ENCODE measurements around the gene WNT7B.
A peak's percentile ranks its signal among the peaks of the same experiment; 100 is the strongest.

The WNT7B gene

GRCh38 chr22:45953178-45953577 is 23.8 kb downstream of the WNT7B start:
- DNase-seq (ENCODE audit: low read depth) = no peak

- DNase-seq (ENCODE audit: low read depth) = no peak
Measured at GRCh38 chr22:45952553-45952952, 24.4 kb downstream of the WNT7B start.

- no peak for DNase-seq (ENCODE audit: low read depth)
Measured at GRCh38 chr22:45952151-45952550, 24.8 kb downstream of the WNT7B start.

GRCh38 chr22:45949891-45950290 is 27.1 kb downstream of the WNT7B start:
- DNase-seq (ENCODE audit: low read depth) = no peak

- DNase-seq (ENCODE audit: low read depth) = no peak
Measured at GRCh38 chr22:45949258-45949870, 27.6 kb downstream of the WNT7B start.

GRCh38 chr22:45948081-45948648 is 28.8 kb downstream of the WNT7B start:
- no peak for DNase-seq (ENCODE audit: low read depth)

- no peak for DNase-seq (ENCODE audit: low read depth)
Measured at GRCh38 chr22:45946805-45947600, 30.0 kb downstream of the WNT7B start.

GRCh38 chr22:45945621-45946106 is 31.3 kb downstream of the WNT7B start:
- no peak for DNase-seq (ENCODE audit: low read depth)

- DNase-seq (ENCODE audit: low read depth) = no peak
Measured at GRCh38 chr22:45942787-45943493, 34.0 kb downstream of the WNT7B start.

GRCh38 chr22:45942344-45942743 is 34.6 kb downstream of the WNT7B start:
- no peak for DNase-seq (ENCODE audit: low read depth)

GRCh38 chr22:45938913-45939312 is 38.0 kb downstream of the WNT7B start:
- no peak for DNase-seq (ENCODE audit: low read depth)

- no peak for DNase-seq (ENCODE audit: low read depth)
Measured at GRCh38 chr22:45937960-45938359, 39.0 kb downstream of the WNT7B start.

- no peak for DNase-seq (ENCODE audit: low read depth)
Measured at GRCh38 chr22:45935573-45935972, 41.4 kb downstream of the WNT7B start.

- DNase-seq (ENCODE audit: low read depth) = peak; percentile 42
Measured at GRCh38 chr22:45934659-45935341, 42.2 kb downstream of the WNT7B start.

GRCh38 chr22:45934168-45934564 is 42.8 kb downstream of the WNT7B start:
- DNase-seq (ENCODE audit: low read depth) = no peak

GRCh38 chr22:45933506-45934167 is 43.3 kb downstream of the WNT7B start:
- no peak for DNase-seq (ENCODE audit: low read depth)

- no peak for DNase-seq (ENCODE audit: low read depth)
Measured at GRCh38 chr22:45932071-45932470, 44.9 kb downstream of the WNT7B start.

- DNase-seq (ENCODE audit: low read depth) = no peak
Measured at GRCh38 chr22:45931042-45931441, 45.9 kb downstream of the WNT7B start.

GRCh38 chr22:45930324-45930723 is 46.6 kb downstream of the WNT7B start:
- DNase-seq (ENCODE audit: low read depth) = no peak

GRCh38 chr22:45929649-45930048 is 47.3 kb downstream of the WNT7B start:
- DNase-seq (ENCODE audit: low read depth) = no peak

GRCh38 chr22:45928726-45929368 is 48.1 kb downstream of the WNT7B start:
- DNase-seq (ENCODE audit: low read depth) = no peak
